HG03159 (cell line): ENCODE results near the gene HNF4A.
"Not testable (repeated sequence)": the region's sequence is repeated elsewhere in the genome, so short reads cannot be mapped to it uniquely, and the experiment has no call there.

Experiments used
- ATAC-seq: cut with Tn5 transposase; IDR thresholded peaks from one replicate; pipeline ENCODE4 v1.9.1; 2021; ENCODE audit warnings: mild to moderate bottlenecking, moderate library complexity; ENCODE audit not compliant: unreplicated experiment

HNF4A gene

GRCh38 chr20:44345147-44345546, 10.4 kb upstream of the HNF4A start:
- ATAC-seq = no peak

DNA sequence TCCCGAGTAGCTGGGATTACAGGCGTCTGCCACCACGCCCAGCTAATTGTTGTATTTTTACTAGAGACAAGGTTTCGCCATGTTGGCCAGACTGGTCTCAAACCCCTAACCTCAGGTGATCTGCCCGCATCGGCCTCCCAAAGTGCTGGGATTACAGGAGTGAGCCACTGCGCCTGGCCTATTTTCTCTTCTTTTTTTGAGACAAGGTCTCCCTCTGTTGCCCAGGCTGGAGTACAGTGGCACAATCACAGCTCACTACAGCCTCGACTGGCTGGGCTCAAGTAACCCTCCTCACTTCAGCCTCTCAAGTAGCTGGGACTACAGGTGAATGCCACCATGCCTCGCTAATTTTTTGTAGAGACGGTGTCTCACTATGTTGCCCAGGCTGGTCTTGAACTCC, 9.6 kb upstream of the HNF4A start:
- ATAC-seq = not testable (repeated sequence)

DNA sequence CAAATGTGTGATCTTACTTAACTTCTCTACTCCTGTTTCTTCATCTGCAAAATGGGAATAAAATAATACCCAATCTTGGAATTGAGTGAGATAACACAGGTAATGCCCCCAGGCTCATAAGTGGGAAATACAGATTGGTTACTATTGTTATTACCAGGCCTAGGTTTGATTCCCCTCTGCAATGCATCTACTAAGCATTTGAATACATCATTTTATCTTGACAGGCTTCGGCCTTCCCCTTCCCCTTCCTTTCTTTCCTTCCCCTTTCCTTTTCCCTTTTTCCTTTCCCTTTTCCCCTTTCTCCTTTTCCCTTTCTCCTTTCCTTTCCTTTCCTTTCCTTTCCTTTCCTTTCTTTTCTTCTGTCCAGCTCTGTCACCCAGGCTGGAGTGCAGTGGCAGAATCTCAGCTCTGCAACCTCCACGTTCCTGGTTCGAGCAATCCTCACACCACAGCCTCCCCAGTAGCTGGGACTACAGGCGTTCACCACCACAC, 7.3 kb upstream of the HNF4A start:
- no peak for ATAC-seq

DNA sequence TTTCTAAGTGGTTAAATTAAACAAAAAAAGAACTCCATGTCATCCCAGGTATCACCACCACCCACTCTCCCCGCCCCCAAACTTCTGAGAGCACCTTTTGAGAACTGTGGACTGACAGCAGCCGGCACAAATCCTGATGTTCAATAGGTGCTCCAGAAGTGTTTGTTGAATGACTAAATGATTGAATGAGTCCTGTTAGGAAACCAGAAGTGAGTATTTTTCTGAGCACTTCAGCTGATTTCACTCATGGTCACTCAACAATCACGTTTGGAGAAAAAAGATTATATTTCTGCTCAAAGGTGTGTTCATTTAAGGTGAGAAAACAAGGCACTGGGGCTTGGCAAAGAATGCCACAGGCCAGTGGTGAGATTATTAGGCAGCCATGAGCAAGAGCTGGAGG, 6.2 kb upstream of the HNF4A start:
- no peak for ATAC-seq

GRCh38 chr20:44350567-44350966, 4.9 kb upstream of the HNF4A start:
- ATAC-seq = no peak

DNA sequence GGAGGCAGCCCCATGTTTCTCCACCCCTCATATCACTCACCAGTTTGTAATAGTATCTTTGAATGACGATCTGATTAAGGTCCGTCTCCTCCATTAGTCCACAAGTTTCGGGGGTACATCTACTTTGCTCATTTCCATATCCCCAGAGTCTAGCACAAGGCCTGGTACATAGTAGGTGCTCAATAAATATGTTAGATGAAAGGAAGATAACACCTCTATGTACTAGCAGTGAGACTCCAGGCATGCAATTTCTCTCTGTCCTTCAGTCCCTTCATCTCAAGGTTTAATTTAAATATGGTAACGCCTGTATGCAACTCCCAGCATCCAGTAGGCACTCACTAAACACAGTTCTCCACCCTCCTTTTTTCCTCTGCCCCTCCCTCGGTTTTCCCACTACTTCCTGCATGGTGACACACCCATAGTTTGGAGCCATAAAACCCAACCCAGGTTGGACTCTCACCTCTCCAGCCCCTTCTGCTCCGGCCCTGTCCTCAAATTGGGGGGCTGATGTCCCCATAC, 461 bp upstream of the HNF4A start:
- ATAC-seq = no peak

DNA sequence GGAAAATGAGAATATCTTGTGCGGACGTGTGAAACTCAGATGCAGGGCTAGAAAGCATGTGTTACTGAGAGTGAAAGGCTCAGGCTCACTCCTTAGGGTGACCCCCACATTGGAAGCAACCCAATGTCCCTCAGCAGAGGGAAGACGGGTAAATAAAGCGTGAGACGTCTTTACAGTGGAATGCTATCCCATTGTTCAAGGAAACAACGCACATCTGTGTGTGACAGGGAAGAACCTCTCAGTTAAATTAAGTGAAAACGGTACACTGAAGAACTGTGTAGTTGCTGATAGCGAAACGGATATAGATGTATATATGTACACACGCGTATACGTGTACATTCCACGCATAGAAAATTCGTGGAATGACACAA, 839 bp downstream of the HNF4A start:
- ATAC-seq = no peak

DNA sequence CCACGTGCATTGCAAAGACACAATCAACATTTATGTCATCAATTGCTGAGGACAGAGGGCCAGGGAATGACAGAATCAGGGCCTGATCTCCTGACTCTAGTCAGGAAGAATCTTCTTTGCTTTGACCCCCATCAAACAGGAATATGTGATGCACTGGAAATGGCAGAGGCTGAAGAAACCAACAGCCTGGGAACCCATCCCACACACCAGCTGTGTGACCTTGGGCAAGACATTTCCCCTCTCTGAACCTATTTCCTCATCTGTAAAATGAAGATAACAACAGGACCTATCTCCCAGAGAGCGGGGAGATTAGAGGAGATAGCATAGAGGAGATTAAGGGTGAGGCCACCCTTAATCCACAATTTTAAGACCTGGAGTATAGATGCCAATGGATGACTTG, 1.5 kb downstream of the HNF4A start:
- ATAC-seq = no peak

DNA sequence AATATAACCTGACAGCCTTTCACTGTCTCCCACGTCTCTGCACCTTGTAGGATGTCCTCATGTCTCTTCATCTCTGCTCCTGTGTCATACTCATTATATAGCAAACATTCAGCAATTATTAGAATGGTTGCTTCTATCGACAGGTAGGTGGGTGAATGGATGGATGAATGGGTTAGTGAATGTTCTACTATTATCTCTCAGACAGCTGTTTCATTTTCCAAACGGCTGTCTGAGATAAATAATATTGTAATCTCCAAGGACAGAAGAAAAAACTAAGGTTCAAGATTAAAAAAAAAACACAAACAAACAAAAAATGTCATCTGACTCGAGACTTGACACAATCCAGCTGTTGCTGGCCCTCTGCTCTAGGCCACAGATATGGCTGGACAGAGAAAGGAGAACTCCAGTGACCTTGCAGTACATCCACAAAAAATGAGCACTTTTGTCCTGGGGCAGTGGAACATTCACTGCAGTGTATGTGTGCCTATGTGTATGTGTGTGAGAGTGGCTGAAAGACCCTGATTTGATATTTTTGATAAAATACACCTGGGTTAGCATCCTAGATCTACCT, 2.1 kb downstream of the HNF4A start:
- no peak for ATAC-seq

DNA sequence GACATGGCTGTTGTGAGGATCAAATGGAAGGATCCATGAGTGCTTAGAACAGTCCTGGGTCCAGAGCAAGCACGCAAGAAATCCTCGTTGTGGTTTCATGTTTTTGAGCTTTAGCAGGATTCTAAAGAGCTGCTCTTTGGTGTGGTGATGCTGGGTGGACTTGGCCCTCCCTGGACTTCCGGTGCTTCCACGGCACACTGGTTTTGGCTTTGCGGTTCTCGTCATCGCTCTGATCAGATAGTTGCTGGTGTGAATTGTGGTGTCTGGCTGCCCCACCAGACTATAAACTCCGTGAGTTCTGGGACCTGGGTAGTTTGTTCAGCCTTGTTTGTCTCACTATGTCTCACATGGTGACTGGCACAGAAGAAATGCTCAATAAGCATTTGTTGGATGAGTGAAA, 3.3 kb downstream of the HNF4A start:
- ATAC-seq = no peak

DNA sequence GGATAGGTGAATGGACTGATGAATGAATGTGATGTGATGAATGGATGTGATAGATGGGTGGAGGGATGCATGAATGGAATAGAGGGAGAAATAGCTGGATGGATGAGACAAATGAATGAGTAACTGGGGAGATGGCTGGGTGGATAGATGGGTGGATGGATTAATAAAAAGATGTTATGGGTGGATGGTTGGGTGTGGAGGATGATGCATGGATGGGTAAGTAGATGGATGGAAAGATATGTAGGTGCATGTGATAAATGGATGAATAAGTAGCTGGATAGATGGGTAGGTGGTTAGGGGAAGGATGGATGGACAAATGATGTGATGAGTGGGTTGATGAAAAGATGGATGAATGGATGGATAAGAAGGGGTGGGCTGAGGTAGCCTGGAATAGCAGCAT, 4.7 kb downstream of the HNF4A start:
- ATAC-seq = no peak

DNA sequence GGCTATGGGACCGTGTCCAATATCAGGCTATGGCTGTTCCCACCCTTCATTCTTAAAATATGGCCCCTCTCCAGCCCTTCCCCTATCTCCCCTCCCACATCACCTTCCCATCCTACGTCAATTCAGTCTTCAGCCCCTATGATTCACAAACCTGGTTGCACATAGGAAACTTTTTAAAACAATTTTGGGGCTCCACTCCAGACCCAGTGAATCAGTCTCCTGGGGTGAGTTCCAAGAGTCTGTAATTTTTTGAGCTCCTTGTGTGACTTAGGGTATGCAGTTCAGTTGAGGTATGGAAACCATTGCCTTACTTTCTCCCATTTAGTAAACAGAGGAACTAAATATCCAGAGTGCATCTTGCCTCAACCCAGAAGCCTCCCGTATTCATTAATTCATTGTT, 5.5 kb downstream of the HNF4A start:
- no peak for ATAC-seq

GRCh38 chr20:44362466-44362940, 7.0 kb downstream of the HNF4A start:
- no peak for ATAC-seq

GRCh38 chr20:44364068-44364467, 8.6 kb downstream of the HNF4A start:
- no peak for ATAC-seq

DNA sequence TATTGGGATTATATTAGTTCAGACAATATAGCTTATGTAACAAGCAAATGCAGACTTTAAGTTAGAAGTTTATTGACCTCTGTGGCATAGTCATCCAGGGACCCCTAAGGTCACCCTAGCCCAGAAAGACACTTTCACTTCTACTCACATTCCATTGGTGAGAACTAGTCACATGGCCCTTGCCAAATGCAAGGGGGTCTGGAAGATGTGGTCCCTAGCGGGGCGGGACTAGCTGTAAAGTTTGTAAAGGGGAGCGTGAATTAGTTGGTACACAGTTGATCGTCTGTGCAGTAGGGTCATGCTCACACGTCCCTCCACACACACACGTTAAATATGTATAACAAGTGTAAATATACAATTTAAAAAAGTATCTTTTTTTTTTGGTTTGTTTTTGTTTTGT, 9.3 kb downstream of the HNF4A start:
- no peak for ATAC-seq

GRCh38 chr20:44367746-44368145, 12.2 kb downstream of the HNF4A start:
- ATAC-seq = no peak

GRCh38 chr20:44370639-44371218, 15.2 kb downstream of the HNF4A start:
- ATAC-seq = no peak

DNA sequence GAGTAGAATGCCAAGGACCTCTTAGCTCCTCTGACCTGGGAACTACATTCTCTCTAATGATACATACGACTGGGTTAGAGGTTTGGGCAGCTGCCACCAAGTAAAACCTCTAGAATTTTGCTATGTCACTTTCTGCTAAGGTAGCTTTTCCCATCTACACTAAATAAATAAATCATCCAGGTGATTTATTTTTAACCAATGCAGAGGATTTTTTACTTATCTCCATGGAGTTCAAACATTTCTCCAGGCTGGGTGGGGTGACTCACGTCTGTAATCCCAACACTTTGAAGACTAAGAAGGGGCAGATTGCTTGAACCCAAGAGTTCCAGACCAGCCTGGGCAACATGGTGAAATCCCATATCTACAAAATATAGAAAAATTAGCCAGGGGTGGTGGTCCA, 27.1 kb downstream of the HNF4A start:
- no peak for ATAC-seq

DNA sequence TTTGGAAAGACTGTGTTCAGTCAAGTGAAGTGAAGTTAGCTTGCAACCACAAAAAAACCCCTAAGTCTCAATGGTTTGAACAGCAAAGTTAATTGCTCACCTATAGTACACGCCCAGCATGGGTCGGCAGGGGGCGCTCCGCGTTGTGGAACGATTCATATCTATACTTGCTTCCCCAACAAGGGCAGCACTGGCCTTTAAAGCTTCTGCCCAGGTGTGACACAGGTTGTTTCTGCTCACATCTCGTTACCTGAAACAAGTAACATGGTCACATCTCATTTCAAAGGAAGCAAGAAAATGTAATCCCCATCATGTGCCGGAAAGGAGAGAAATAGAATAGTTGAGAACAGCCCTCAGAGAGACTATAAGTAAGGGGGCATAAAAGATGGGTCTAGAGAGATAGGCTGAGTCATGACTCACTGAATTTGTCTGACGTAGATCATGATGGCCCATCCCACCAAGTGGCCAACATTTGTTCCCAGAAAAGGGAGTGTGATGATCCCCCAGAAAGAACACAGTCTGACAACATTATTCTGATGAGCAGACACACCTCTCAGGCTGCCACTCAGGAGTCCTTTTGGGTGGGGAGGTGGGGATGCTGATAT, 29.0 kb downstream of the HNF4A start:
- ATAC-seq = no peak

DNA sequence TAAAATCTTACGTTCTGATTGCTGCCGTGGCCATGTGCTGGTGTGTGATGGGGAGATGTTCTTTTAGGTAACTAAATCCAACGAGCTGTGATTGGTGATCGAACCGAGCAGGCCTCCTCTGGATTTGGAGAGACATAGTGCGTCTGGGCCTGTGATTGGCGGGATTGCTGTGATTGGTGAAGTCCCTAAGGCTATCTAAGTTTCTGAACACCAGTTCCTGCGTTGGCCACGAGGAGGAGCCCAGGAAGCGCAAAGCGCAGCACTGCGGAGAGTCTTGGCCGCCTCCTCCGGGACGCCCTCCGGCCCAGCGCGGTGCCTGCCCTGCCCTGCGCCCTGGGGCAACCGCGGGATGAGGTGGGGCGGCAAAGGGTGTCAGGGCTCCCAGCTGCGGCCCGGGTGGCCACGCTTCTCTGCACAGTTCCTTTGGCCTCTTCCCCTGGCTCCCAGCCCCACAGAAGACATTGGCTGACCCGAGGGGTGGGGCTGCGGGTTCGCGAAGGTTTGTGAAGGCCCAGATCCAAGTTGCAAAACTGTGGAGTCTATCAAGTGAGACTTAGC, 33.0 kb downstream of the HNF4A start:
- ATAC-seq = no peak

DNA sequence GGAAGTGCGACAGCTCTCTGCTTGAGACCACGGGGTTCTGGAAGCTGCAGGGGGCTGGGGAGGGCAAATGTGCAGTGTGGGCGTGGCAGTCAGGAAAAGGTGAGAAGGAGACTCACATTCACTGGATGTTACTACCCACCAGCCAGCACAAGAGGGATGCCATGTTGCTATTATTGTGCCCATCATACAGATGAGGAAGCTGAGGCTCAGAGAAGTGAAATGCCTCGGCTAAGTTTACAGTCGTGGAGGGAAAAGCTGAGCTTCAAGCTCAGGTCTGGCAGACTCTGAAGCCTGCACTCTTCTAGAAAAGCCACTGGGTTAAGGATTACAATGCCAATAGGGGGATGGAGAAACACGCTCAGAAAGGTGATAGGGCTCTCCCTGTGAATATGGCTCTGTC, 34.4 kb downstream of the HNF4A start:
- no peak for ATAC-seq

GRCh38 chr20:44390280-44390679, 34.8 kb downstream of the HNF4A start:
- ATAC-seq = no peak
